ENCODE data around the gene OSTM1. TPM values are rescaled to one million over a fixed set of nuclear protein-coding genes. Genes with fewer than 3 reads are reported as not detected.

Gene OSTM1
- total and polyA plus RNA-seq, 2 of the 8 experiments (the other 6 are each of a cell fraction or from before 2014, with no cell fraction given) = 17.7 to 26.1 TPM

GRCh38 chr6:108027594-108027993 lies 46.9 kb downstream of the OSTM1 start:
- no peak for DNase-seq (ENCODE audit: low read depth in 1 of 2, low spot score in 2 of 2)
- Histone ChIP-seq H3K4ac (replicated peaks; ENCODE audit: insufficient read length, low read depth, low read length) (no peak overlapping the region), H3K18ac (ENCODE audit: extremely low read depth, low read length) (no peak overlapping the region), H3K27ac (ENCODE audit: low read depth, low read length) (no peak overlapping the region), H3K4me1 (replicated peaks in 1 of 4; ENCODE audit: control insufficient read depth in 3 of 4, insufficient read depth in 4 of 4, low read length in 3 of 4) (no peaks in the 10 kb centered on the region), H2BK12ac (ENCODE audit: low read depth, low read length) (no peak overlapping the region), H4K8ac (ENCODE audit: extremely low read depth, insufficient read depth, low read length) (no peak overlapping the region), H3K23ac (ENCODE audit: insufficient read length) (no peak overlapping the region), H3K56ac (replicated peaks; ENCODE audit: insufficient read length, low read depth, low read length) (no peak overlapping the region), H2BK20ac (ENCODE audit: low read length) (no peak overlapping the region), H2BK120ac (replicated peaks; ENCODE audit: low read depth, low read length) (no peak overlapping the region), H3K14ac (ENCODE audit: insufficient read length) (no peak overlapping the region), H4K5ac (ENCODE audit: insufficient read length, low read depth, low read length) (no peak overlapping the region), H3K79me1 (ENCODE audit: low read depth, low read length) (no peaks in the 10 kb centered on the region), H2AFZ (ENCODE audit: low read length) (no peak overlapping the region), H2AK5ac (ENCODE audit: low read depth, low read length) (no peak overlapping the region), H4K91ac (replicated peaks; ENCODE audit: insufficient read length, low read length) (no peak overlapping the region), H3K23me2 (ENCODE audit: low read depth, low read length) (no peaks in the 10 kb centered on the region), H3K4me3 (ENCODE audit: extremely low read depth in 1 of 4, insufficient read depth in 2 of 4, low read depth in 3 of 4, low read length in 4 of 4) (no peak overlapping the region), H3K79me2 (ENCODE audit: control insufficient read depth in 1 of 2, insufficient read depth in 2 of 2, low read length in 2 of 2) (no peaks in the 10 kb centered on the region), H3K4me2 (ENCODE audit: insufficient read depth in 1 of 2, low read depth in 2 of 2, low read length in 2 of 2) (no peak overlapping the region), H3K27me3 (replicated peaks in 1 of 4; ENCODE audit: control insufficient read depth in 3 of 4, extremely low read depth in 1 of 4, insufficient read depth in 3 of 4, low read length in 3 of 4) (no peaks in the 10 kb centered on the region), H3K9ac (replicated peaks in 1 of 4; ENCODE audit: extremely low read depth in 1 of 4, low read depth in 3 of 4, low read length in 3 of 4) (no peak overlapping the region), H2BK5ac (ENCODE audit: low read depth, low read length) (no peak overlapping the region), H3K9me3 (ENCODE audit: insufficient read depth in 2 of 2, low read depth in 1 of 2, low read length in 1 of 2) (no peaks in the 10 kb centered on the region), H4K20me1 (replicated peaks in 1 of 2; ENCODE audit: control insufficient read depth in 1 of 2, insufficient read depth in 2 of 2, low read length in 2 of 2) (no peaks in the 10 kb centered on the region), H3K36me3 (ENCODE audit: control insufficient read depth in 2 of 4, insufficient read depth in 4 of 4, low read length in 3 of 4) (no peaks in the 10 kb centered on the region), H2BK15ac (ENCODE audit: low read length) (no peak overlapping the region)
- no peak for FAIRE-seq
- ChIA-PET CTCF (ENCODE audit: partially characterized antibody) (interaction anchor here (1.4 to 4.5 kb wide), 4 partner anchors 14 to 47 kb away, joined by 3 to 22 read pairs (median 6); no protein-coding TSS in a partner anchor), POLR2A (ENCODE audit: partially characterized antibody) (interaction anchor here (0.7 to 1.8 kb wide), 3 partner anchors 8 to 38 kb away, joined by 3 to 4 read pairs (median 3); no protein-coding TSS in a partner anchor)
- 78% methylated on average over 3 of the region's 3 CpGs; no CpG with 5 or more reads in 1 of the 2 experiments for WGBS, 2 experiments (ENCODE audit: extremely low coverage in 1 of 2, insufficient coverage in 1 of 2, insufficient read length in 1 of 2, insufficient replicate concordance in 2 of 2, low coverage in 1 of 2, low lambda C conversion rate in 2 of 2, missing lambda C conversion rate in 1 of 2)
- TF ChIP-seq NANOG (IDR thresholded peaks at IDR 0.05; ENCODE audit: insufficient read depth, low read depth, low read length, poor library complexity, severe bottlenecking) (no peak), BRCA1 (IDR thresholded peaks at IDR 0.05; ENCODE audit: low read depth, low read length) (no peak), CREB1 (IDR thresholded peaks at IDR 0.05) (no peak), EZH2 (IDR thresholded peaks at IDR 0.05; ENCODE audit: low read depth, low read length, severe bottlenecking) (no peak), SIN3A (conservative IDR thresholded peaks at IDR 0.05 in 1 of 2, IDR thresholded peaks at IDR 0.05 in 1 of 2; ENCODE audit: low read depth in 1 of 2, low read length in 2 of 2) (no peak), POLR2AphosphoS5 (IDR thresholded peaks at IDR 0.05; ENCODE audit: low read depth, low read length) (no peak)
